ENCODE data around the gene BCL7B.

DNA sequence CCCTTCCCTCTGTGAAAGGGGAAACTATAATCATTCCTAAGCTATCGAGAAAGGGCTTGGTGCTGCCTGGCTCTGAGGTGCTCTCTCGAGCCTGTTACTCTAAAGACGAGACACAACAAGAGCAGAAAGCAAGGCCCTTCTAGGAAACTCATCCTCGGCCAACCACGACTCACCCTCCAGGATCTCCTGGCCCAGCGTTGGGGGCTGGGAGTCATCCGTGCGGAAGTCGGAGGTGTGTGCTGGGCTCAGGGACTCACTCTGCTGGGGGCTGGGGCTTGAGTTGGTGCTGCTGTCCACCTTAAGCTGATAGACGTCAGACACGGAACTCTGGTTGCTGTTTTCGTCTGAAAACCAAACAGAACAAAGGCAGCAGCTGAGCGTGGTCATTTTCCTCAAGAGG lies 17.8 kb downstream of the BCL7B start:
- TF ChIP-seq CTCF (IDR thresholded peaks at IDR 0.05; ENCODE audit: low read depth, low read length, poor library complexity, severe bottlenecking), result no peak
- TF ChIP-seq EZH2phosphoT487 (IDR thresholded peaks at IDR 0.05; ENCODE audit: borderline replicate concordance, low read length), result no peak

Data from DOHH2 (cell line).